Adipocyte (in vitro differentiated cells): Measurements from ENCODE around the gene GALK1.

Experiments
- DNase-seq: peaks from one replicate; pipeline ENCODE4 v3.0.0-alpha.2; 2015; ENCODE audit warnings: low read depth
- H3K27me3 ChIP-seq: replicated peaks from 2 replicates; pipeline ENCODE4 v1.7.0; 2013; ENCODE audit warnings: mild to moderate bottlenecking, low read length, moderate library complexity; ENCODE audit not compliant: control insufficient read depth, insufficient read depth
- H3K36me3 ChIP-seq: 2 replicates; pipeline ENCODE4 v1.7.0; 2013; ENCODE audit warnings: low read length, mild to moderate bottlenecking, moderate library complexity; ENCODE audit not compliant: control insufficient read depth, insufficient read depth, severe bottlenecking
- H3K4me1 ChIP-seq: 2 replicates; pipeline ENCODE4 v1.7.0; 2013; ENCODE audit warnings: mild to moderate bottlenecking, low read length, moderate library complexity; ENCODE audit not compliant: control insufficient read depth, insufficient read depth
- H3K4me3 ChIP-seq: 2 replicates; pipeline ENCODE4 v1.7.0; 2013; ENCODE audit warnings: mild to moderate bottlenecking, low read length, moderate library complexity
- H3K9ac ChIP-seq: 2 replicates; pipeline ENCODE4 v1.7.0; 2013; ENCODE audit warnings: mild to moderate bottlenecking, low read length, moderate library complexity
- H3K9me3 ChIP-seq: 2 replicates; pipeline ENCODE4 v1.7.0; 2013; ENCODE audit warnings: mild to moderate bottlenecking, low read length, moderate library complexity; ENCODE audit not compliant: control insufficient read depth

GALK1 gene

DNA sequence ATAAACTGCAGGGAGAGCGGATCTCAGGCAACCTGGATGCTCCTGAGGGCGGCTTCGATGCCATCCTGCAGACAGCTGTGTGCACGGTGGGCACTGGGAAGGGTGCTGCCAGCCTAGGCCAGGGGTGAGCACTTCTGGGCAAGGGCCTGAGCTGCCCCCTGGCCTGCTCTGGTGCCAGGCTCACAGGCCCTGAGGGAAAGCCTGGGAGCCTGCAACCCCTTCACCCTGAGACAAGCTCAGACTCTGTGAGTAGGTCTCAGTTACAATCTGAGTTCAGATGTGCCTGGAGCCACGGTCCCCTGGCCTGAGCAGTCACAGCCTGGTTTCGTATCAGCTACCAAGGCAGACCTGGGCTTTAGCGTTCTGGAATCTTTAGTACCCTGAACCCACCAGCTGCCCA lies 35.6 kb downstream of the GALK1 start:
- H3K27me3 ChIP-seq, result peaks cover 27% of the 10 kb centered on the region
- no peaks in the 10 kb centered on the region for H3K9me3 ChIP-seq
- no peak overlapping the region for H3K4me3 ChIP-seq
- no peaks in the 10 kb centered on the region for H3K36me3 ChIP-seq
- no peak overlapping the region for H3K9ac ChIP-seq
- H3K4me1 ChIP-seq, result no peaks in the 10 kb centered on the region
- DNase-seq, result no peak

DNA sequence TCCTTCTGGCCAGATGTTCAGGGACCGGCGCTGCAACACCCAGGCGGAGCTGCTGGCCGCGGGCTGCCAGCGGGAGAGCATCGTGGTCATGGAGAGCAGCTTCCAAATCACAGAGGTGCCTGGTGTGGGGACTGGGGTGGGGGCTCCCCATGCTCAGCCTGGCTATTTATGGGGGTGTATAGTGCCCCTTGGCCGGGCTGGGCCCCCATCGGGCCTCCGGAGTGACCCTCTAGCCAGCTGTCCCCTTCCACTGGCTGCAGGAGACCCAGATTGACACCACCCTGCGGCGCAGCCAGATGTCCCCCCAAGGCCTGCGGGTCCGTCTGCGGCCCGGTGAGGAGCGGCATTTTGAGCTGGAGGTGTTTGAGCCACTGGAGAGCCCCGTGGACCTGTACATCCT lies 37.6 kb downstream of the GALK1 start:
- no peaks in the 10 kb centered on the region for H3K4me1 ChIP-seq
- no peak overlapping the region for H3K4me3 ChIP-seq
- no peaks in the 10 kb centered on the region for H3K36me3 ChIP-seq
- H3K27me3 ChIP-seq, result peaks cover 27% of the 10 kb centered on the region
- no peak overlapping the region for H3K9ac ChIP-seq
- DNase-seq, result no peak
- no peaks in the 10 kb centered on the region for H3K9me3 ChIP-seq

DNA sequence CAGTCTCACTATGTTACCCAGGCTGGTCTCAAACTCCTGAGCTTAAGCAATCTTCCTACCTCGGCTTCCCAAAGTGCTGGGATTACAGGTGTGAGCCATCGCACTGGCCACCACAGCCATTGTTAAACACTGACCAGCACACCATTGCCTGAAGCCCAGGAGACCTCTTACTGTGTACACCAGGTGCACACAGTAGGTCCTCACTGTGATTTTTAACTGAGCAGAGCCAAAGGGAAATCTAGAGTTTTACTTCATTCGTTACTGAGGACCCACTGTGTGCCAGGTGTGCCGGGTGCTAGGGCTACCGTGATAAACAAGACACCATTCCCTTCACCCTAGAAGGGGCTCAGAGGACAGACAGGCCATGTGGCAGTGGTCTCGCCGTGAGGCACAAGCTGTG lies 39.5 kb downstream of the GALK1 start:
- H3K36me3 ChIP-seq, result no peaks in the 10 kb centered on the region
- DNase-seq, result no peak
- no peak overlapping the region for H3K4me3 ChIP-seq
- H3K27me3 ChIP-seq, result peaks cover 32% of the 10 kb centered on the region
- H3K9me3 ChIP-seq, result no peaks in the 10 kb centered on the region
- H3K9ac ChIP-seq, result no peak overlapping the region
- no peaks in the 10 kb centered on the region for H3K4me1 ChIP-seq

DNA sequence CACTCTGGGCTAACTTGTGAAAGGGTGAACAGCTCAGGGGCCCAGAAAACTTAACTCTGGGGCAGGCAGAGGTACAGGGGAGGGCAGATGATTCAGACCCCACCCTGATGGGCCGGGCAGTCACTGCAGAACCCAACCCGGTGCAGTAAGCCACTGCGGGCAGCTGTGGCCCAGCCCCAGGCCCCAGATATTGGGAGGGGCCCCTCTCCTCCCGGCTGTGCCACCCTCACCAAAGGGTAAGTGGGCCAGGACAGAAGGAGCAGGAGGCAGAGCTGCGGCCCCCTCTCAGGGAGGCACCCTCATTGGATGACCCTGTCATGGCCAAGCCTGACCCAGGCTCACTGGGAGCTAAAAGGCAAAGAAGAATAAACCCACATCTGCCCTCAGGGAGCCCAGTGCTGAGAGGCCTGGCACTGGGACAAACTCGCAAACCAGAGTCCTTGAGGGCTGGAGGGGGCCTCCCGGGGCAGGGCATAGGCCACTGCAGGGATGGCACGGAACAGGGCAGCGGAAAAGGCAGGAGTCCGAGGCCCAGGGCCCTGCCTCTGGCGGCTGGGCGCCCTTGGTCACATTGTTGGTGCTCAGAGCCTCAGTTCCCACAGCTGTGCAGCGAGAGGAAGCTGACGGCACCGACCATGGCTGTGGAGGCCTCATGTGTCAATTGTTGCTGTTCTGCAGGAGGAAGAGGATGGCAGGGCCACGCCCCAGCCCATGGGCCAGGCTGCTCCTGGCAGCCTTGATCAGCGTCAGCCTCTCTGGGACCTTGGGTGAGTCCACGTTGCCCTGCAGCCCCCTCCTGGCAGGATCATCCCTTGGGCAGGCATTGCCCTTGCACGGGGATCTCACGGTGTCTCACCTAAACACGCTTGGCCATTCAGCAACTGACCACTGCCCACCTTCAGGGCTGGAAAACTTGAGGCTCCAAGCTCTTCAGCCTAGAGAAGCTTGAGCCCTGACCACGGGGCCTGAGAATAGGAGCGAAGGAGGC lies 40.7 kb downstream of the GALK1 start:
- Histone ChIP-seq H3K4me1 (no peaks in the 10 kb centered on the region), H3K36me3 (no peaks in the 10 kb centered on the region), H3K9me3 (no peaks in the 10 kb centered on the region), H3K9ac (no peak overlapping the region), H3K27me3 (peaks cover 43% of the 10 kb centered on the region), H3K4me3 (no peak overlapping the region)
- no peak for DNase-seq

- H3K4me1 ChIP-seq, result no peaks in the 10 kb centered on the region
- DNase-seq, result no peak
- H3K36me3 ChIP-seq, result no peaks in the 10 kb centered on the region
- peaks cover 53% of the 10 kb centered on the region for H3K27me3 ChIP-seq
- no peaks in the 10 kb centered on the region for H3K9me3 ChIP-seq
- no peak overlapping the region for H3K9ac ChIP-seq
- H3K4me3 ChIP-seq, result no peak overlapping the region
These were observed 41.6 kb downstream of the GALK1 start for GRCh38 chr17:75723171-75723930.

- no peaks in the 10 kb centered on the region for H3K9me3 ChIP-seq
- H3K9ac ChIP-seq, result no peak overlapping the region
- no peaks in the 10 kb centered on the region for H3K36me3 ChIP-seq
- no peak overlapping the region for H3K4me3 ChIP-seq
- H3K4me1 ChIP-seq, result no peaks in the 10 kb centered on the region
- peaks cover 51% of the 10 kb centered on the region for H3K27me3 ChIP-seq
- no peak for DNase-seq
These were observed 42.4 kb downstream of the GALK1 start for GRCh38 chr17:75722542-75723095.

DNA sequence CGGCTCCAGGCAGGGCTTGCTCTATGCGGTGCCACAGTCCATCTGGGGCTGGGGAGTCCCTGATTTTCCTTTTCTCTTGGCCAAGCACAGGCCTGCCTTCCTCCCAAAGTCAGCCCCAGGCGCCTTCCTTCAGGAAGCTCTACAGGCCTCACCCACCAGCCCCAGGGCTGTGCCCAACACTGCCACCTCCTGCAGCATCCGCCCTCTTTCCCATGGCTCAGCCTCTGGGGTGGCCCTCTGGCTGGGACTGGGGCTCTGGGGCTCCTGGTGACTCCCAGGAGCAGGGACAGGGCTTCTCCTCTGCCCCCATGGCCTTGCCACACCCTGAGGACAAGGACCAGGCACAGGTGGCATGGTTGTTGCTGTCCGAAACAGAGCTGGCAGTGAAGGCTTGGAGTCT lies 42.9 kb downstream of the GALK1 start:
- H3K9ac ChIP-seq, result no peak overlapping the region
- H3K4me3 ChIP-seq, result no peak overlapping the region
- DNase-seq, result no peak
- peaks cover 47% of the 10 kb centered on the region for H3K27me3 ChIP-seq
- no peaks in the 10 kb centered on the region for H3K4me1 ChIP-seq
- no peaks in the 10 kb centered on the region for H3K36me3 ChIP-seq
- H3K9me3 ChIP-seq, result no peaks in the 10 kb centered on the region

DNA sequence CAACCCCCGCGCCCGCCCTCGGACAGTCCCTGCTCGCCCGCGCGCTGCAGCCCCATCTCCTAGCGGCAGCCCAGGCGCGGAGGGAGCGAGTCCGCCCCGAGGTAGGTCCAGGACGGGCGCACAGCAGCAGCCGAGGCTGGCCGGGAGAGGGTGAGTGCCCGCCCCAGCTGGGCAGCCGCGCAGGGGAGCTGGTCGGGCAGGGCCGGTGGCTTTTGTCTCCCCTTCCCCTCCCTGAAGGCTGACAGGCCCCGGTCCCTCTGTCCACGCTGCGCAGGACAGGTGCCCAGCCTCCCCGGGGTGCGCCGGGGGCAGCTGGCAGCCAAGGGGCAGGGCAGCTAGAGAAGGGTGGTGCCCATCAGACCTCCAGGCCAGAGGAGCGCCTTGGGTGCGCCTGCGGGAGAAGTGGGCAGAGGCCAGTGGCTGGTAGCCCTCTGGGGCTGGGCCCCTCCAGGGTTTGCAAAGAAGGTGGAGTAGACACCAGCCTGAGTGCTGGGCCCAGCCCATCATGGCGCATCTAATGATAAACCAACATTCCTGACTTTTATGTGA lies 43.5 kb downstream of the GALK1 start:
- Histone ChIP-seq H3K27me3 (peaks cover 46% of the 10 kb centered on the region), H3K4me3 (no peak overlapping the region)
- peak; percentile 38 for DNase-seq

DNA sequence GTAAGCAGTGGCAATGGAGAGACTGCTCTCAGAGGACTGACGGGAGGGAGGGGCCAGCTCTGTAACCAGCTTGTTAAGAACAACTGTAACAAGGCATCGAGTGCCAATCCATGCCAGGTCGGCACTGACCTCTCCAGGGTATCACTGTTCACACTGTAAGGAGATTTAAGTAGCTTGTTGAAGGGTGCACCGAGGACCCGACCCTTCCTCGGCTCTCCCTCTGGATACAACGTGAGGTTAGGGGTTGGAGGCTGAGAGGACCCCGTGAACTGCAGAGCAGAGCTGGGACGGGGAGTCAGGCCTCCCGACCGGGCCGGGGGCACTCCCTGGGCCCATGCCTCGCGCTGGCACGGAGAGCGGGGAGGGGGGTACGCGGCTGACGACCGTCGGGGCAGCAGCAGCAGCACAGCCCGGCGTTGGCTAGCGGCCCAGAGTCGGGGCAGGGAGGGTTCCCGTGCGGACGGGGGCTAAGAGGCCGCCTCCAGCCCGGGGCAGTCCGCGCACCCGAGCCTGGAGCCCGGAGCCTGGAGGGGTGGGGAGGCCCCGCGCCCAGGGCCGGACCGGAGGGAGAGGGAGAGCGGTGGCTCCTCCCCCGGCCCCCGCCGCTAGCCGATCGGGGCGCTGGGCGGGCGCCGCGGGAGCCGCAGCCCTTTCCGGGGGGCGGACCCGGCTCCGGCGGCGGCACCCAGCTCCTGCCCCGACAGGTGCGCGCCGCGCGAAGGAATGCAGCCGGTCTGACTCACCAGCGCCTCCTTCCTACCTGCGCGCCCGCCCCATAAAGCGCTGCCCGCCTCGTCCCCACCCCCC lies 44.1 kb downstream of the GALK1 start, which contains the start of gene ITGB4:
ITGB4 (plus strand) TSS at position 804 of the 807 bp plus-strand sequence. CDS start 3,245 bp downstream, outside the sequence.
- peak within 1 kb of the TSS; percentile 17 for H3K4me3 ChIP-seq
- H3K9ac ChIP-seq, result no peak within 1 kb of the TSS
- H3K27me3 ChIP-seq, result peaks cover 45% of the 10 kb centered on the region
- H3K9me3 ChIP-seq, result no peaks in the 10 kb centered on the region
- peak; percentile 51 for DNase-seq
- no peaks in the 10 kb centered on the region for H3K36me3 ChIP-seq
- no peaks in the 10 kb centered on the region for H3K4me1 ChIP-seq

More for the DNA sequence above, 43.5 kb downstream of the GALK1 start:
- Histone ChIP-seq H3K36me3 (no peaks in the 10 kb centered on the region), H3K4me1 (no peaks in the 10 kb centered on the region), H3K9ac (no peak overlapping the region), H3K9me3 (no peaks in the 10 kb centered on the region)

- H3K9me3 ChIP-seq, result no peaks in the 10 kb centered on the region
- no peak overlapping the region for H3K4me3 ChIP-seq
- no peak overlapping the region for H3K9ac ChIP-seq
- no peak for DNase-seq
- peaks cover 39% of the 10 kb centered on the region for H3K27me3 ChIP-seq
- no peaks in the 10 kb centered on the region for H3K36me3 ChIP-seq
- H3K4me1 ChIP-seq, result no peaks in the 10 kb centered on the region
These were observed 45.3 kb downstream of the GALK1 start for GRCh38 chr17:75719732-75720131.
